HG02840 (cell line): ENCODE data around the gene NRIP3.
"Not testable (repeated sequence)": the region's sequence is repeated elsewhere in the genome, so short reads cannot be mapped to it uniquely, and the experiment has no call there.

Source experiments
- ATAC-seq: cut with Tn5 transposase; IDR thresholded peaks from one replicate; pipeline ENCODE4 v1.9.1; 2021; ENCODE audit warnings: mild to moderate bottlenecking, moderate library complexity, moderate number of reproducible peaks; ENCODE audit not compliant: unreplicated experiment, low FRiP score

Gene NRIP3

DNA sequence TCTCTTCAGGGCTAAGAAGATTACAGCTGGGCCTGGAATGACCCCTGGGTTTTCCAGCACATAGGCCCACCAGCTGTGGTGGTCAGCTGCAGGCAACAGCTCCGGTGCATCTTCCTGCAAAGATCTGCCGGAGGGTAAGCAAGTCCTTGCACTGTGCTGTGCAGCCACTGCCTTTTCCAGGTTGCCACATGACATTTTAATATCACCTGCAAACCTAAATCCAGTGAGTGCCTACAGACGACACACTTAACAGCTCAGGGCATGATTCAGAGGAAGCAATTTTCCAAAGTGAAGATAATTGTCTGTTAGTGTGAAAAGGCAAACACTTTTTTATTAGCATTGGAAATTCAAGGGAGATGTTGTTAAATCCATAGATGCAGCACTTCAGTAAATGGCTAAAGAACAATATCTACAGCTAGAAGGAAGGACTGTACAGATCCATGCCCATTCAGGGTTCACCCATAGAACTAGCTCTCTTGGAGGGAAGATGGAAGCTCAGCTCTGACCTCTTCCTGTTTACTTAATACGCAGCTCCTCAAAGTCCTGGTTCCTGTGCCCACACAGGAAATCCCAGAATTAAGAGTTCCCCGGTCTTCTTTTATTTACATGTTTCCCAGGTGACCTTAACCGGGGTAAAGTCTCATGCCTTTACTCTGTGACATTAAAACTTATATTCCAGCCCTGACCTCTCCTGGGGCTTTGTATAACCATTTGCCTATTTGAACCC is 13.3 kb upstream of the NRIP3 start:
- ATAC-seq = no peak

DNA sequence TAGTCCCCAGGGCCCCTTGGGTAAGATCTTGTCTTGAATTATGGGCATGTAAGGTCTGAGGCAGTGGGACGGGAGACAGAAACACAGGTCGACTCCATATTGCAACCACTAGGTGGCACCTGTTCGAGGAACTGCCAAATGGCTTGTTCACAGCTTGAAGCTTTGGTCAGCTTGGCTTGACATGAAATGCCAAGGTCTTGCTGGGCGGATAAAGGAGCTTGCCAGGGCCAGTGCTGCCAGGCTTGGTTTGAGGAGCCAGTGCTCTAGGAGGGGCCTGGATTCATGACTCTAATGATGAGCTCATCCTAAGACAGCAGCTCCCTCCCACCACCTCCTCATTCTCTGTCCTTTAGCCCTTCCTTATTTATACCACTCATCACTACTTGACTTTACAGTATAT is 11.9 kb upstream of the NRIP3 start:
- ATAC-seq = no peak

DNA sequence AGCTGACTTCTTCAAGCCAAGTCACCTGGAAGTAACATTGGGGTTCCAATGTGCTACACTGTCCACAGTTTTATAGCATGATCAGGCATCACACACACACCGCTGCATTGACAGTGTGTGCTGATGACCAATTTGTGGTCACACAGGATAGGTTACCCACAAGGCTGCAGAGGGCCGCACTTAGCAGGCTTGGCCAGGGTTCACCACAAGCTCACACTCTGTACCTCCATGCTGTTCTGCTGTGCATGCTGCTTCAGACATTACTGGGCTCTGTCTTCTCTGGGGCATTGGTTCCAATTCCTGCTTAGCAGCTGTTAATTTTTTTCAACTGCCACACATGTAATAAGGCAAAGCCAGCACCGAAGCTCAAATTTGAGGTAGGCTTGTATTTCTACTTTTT is 11.0 kb upstream of the NRIP3 start:
- no peak for ATAC-seq

DNA sequence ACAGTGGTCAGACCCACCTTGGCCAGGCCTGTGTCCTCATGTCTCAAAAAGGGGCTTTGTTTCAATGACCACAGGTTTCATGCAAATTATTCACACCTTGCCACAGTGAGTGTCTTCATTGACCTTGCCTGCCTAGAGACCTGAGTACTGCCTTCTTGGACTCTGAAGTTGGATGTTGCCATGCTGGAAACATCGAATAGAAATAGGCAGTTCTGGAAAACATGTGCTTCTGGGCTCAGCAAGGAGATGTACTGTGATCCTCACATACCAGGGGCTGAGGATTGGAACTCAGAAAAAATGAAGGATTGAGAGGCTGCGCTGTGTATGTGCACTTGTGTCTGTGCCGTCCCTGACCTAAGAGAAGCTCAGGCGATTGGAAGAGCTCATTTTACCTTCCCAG is 9.6 kb upstream of the NRIP3 start:
- ATAC-seq = no peak

DNA sequence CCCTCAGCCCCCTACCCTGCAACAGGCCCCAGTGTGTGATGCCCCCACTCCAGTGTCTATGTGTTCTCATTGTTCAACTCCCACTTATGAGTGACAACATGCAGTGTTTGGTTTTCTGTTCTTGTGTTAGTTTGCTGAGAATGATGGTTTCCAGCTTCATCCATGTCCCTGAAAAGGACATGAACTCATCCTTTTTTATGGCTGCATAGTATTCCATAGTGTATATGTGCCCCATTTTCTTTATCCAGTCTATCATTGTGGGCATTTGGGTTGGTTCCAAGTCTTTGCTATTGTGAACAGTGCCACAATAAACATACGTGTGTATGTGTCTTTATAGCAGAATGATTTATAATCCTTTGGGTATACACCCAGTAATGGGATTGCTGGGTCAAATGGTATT is 5.7 kb upstream of the NRIP3 start:
- not testable (repeated sequence) for ATAC-seq

DNA sequence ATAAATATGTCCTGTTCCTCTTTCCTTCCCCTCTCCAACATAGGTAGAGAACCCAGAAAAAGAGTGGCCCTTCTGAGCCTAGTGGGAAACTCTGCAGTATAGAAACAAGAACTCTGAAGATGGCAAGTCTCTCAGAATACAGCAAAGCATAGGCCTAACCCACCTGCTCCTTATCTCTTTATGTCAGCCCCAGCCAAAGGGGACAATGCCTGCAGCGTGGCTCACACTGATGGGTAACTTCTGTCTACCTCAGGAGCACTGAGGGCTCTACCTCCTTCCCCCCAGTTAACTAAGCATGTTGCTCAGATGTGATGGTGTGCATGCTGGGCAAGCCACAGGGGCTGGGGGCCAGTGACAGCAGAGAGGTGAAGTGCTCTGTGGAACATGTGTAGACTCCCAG is 4.9 kb upstream of the NRIP3 start:
- ATAC-seq = no peak

DNA sequence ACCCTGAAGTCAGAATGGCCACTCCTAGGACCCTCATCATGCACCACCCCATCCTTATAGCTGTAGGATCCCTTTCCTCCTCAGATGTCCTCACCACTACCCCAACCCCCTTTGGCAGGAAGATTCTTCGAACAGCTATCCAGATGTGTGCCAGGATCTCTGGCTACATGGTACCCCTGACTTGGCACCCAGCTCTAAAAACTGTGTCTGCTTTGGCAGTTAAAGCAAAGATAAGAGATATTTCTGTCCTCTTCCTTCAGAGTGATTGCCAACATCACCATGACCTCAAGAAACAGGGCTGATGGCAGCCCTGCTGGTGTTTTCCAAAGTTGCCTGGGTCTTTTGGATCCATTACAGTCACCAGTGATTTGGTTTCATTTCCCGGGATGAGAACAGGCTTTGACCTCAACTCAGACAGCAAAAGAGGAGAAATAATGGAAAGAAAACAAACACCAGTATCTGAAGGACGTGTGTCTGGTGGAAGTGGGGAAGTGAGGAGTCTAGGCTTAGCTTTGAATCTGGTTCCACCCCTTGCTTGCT is 4.3 kb upstream of the NRIP3 start:
- ATAC-seq = no peak

DNA sequence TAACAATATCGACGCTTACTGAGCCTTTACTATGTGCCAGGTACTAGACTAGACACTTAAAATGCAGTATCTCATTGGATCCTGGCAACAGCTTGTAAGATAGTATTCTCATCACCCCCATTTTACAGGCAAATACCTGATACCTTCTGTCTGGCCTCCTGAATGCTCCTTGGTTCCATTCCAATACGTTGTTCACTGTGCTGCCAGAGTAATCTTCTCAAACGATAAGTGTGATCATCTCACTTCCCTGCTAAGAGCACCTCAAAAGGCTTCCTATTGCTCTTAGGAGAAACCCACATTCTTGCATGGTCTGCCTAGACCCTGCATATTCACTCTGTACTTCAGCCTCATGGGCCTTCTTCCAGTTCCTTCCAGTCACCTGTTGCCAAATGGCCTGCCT is 1.3 kb upstream of the NRIP3 start:
- no peak for ATAC-seq

DNA sequence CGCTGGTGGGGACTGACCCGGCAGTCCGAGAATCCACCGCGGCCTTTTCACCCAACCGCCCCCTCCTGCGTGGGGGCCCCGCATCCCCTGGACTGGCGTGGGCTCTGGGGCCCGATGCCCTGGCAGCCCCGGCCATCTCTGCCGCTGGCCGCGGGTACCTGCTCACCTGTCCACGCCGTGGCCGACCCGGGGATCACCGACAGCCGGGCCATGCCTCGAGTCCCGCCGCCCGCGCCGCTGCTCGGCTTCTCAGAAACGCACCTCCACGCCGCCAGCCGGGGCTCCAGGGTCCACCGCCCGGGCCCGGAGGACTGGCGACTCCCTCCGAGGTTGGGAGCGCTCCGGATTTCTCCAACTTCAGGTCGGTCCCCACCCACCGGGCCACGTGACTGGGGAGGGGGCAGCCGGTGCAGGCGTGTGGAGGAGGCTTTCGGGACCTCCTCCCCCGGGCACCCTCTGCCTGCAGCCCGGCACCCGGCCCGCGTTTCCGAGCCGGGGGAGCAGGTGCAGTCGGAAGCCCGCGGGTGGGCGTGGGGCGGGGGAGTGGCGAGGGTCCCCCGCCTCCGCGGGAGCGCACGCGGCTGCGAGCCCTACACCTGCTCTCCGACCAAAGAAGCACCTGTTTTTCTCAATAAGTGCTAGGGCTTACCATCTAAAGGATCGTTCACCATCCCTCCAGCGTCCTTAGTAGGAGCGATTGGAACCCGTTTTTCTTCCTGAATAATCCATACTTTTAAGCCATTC is 554 bp upstream of the NRIP3 start:
- ATAC-seq = no peak

DNA sequence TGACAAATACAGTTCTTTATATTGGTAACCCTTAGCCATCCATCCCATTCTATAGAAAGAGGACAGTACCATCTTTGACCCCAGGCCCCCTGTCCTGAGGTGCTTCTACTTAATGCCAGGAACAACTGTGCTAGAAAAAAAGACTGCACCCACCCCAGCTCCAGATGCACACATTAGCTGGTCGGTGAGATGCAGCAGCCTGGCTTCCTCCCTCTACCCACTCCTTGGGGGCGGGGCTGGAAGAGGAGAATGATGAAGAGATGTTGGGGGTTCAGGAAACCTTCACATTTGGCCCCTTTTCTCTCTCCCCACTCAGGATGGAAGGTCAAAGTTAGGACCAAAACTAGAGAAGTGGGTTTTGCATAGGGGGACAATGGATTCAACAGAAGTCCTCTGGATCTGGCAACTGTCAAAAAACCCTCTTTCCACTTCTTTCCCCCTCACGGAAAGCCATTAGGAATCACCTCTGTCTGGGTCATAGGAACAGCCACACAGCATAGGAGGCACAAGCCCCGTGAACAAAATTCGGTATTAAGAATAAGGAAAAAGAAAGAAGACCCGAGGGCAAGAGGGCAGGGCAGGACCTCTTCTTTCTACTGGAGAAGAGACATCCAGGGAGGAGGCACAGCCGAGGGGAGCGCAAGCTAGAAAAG is 755 bp downstream of the NRIP3 start:
- no peak for ATAC-seq

DNA sequence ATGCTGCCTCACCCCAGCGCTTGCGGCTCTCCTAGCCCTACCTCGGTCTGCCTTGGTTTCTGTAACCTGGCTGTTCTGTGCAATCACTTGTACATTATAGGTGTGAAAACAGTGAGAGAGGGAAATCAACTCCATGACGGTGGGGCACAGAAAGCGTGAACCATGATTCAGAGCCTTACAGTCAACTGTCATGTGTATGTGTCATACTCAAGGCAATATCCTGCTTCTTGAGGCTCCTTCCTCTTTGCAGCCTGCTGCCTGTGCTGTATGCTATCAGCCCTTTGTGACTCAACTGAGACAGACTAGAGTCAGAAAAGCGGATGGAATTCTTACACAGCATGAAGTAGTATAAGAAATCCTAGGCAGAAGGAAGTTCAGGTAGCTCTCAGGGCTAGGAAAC is 2.1 kb downstream of the NRIP3 start:
- no peak for ATAC-seq

DNA sequence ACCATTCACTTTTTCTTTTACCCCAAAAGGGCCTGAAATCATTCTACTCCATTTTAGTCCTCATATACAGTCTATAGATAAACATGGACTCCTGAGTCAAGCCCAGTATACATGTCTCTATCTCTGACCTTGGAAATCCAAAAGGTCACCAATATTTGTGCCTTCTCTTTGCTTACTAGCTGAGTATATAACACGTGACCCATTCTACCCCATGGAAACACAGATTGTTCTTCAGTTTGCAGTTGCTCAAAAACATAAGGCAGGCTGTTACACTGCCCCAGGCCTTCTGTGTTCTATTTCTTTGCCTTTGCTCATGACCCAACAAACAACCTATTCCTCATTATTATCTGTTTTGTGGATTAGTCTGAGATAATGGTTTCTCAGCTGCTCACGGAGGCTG is 5.8 kb downstream of the NRIP3 start:
- ATAC-seq = no peak

DNA sequence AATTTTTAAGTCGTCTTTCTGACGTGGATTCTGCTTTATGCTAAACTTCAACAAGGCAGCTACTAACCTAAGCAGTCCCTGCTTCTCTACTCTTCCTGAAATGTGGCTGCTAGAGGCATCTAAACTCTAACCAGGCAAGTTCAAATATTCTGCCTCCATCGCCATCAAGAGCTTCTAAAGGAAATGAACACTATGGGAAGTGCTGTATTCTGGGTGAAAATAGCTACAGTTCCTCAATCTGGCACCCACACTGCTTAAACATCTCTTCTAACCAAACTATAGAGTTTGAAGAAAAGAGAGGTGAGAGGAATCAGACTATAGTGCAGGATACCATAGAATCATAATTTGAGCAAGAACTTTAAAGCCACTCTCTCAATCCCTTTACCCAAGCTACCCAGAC is 6.3 kb downstream of the NRIP3 start:
- no peak for ATAC-seq

DNA sequence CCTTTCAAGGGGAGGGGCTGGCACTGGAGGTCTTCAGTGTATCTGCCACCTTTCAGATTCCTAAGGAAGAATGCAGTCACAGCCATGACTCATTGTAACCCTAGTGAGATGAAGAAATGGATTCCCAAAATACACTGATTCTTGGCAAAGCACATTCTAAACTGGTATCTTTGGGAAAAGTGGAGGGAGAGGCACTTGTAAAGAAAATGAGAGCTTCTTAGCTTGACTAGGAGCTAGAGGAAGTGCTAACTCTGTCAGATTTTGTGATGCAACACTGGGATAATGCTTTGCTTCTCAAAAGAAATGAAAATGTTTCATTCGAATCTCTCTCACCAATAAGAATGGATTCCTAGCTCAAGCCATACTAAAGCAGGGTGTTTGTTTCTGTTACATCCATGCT is 14.3 kb downstream of the NRIP3 start:
- ATAC-seq = no peak

DNA sequence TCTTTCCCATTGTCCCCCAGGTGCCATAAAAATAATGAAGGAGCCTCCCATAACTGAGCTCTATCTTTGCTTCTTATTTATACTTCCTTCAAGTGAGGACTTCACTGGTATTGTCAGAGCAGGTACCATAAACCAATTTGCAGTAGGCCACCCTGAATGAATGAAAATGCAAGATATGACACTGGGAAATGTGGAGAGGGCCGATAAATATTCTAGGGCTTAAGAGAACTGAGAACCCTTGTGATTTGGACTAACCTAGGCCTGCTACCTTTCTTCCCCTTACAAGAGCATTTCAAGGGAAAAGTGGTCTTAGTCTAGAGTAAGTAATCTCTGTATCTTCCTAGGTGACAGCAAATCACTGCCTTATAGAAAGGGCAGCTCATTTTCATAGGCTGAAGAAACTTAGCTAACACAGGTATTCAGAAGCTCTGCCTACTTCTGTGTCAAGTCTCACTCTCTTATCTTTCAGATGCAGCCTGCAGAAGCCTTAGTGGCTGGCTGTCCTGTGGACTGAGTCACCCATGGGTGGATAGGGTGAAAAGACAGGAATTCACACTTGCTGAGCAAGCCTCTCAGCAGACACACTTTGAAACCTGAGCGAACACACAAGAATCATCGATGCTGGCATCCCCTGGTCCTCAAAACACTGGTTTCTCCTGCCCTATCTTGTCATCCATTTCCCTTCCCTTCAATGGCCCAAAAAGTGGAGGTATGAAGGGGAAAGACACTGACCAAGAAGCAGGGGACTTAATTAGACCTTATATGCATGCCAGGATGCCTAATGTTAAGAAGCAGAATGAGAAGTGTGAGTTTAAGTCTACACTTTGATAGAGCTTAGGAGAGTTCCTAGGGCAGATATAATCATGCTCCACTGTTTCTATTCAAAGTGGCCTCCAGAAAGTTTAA is 15.2 kb downstream of the NRIP3 start:
- ATAC-seq = no peak

DNA sequence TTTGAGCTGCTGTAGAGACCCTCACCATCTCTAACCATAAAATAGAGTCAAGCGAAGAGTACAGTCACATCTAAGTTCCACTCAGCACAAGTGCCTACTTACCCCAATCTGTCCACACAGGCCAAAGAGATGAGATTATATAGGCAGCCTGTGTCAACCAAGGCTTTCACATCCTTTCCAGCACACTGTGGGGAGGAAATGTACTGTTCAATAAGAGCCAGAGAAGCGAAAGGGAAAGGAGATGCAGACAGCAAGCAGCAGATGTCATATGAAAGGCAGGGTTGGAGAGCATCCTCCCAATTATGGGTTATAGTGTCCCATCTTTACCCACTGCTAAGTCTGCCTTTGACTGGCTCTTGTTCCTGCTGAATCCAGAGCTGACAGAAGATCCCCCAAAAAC is 16.4 kb downstream of the NRIP3 start:
- ATAC-seq = no peak

DNA sequence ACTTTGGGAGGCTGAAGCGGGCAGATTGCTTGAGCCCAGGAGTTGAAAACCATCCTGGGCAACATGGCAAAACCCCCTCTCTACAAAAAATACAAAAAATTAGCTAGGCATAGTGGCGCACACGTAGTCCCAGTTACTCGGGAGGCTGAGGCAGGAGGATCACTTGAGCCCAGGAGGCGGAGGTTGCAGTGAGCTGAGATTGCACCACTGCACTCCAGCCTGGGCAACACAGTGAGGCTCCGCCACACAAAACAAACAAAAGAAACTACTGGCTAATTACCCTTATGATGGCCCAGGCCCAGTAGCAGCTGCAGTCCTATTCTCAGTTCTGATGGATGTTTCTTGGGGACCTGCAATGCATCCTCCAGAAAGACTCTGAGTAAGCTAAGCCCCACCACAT is 17.0 kb downstream of the NRIP3 start:
- not testable (repeated sequence) for ATAC-seq

DNA sequence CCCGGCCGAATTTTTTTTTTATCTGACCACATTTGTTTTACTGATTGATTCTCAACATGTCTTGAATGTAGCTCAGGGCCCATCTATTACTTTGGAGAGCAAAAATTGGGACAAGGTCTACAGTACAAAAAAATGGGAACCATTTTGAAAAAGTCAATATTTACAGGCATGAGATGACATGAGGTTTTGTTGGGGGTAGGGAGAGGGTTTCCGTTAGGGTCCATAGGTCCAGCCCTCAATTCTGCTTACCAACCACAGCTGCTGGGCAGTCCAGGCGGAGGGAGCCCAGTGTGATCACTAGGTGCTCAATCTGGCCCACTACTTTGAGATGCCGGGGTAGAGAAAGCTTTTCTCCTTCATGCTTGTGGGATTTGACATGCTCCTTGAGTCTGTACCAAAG is 18.3 kb downstream of the NRIP3 start:
- ATAC-seq = no peak

DNA sequence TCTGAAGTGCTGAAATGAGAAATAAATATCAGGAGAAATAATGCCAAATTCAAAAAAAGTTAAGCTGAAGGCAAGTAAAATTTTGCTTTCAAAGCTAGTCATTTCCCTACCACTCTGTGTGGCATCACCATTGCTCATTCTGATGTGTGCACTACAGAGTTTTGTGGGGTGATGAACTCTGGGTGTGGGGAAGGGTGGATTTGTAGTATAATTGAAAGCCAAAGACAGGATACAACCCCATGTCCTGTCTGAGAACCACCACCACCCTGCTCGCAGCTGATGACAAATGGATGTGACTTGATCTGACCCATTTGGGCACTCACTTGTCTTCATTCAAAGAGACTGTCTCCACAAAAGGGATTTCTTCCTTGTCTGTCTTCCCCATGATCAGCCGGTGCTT is 20.2 kb downstream of the NRIP3 start:
- no peak for ATAC-seq

DNA sequence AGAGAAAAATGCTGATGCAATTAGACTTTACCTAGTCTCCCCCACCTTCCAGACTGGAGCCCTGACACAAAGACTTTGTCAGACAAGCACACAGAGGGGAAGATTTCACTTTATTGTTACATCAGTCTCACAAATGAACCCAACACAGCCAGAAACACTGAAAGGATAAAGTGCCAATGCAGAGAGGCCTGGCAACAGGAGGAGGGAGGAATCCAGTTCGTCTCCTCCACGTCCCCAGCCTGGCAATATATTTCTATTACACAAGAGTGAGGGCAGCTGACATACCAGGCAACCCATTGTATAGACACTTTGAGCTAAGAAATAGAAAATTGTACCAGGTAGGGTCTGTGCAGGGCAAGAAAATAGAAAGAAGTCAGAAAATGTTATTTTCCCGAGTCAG is 23.3 kb downstream of the NRIP3 start:
- no peak for ATAC-seq
